NT2/D1 (cell line): ENCODE measurements around the gene TSPAN16.

Experiments
- YY1 ChIP-seq: IDR thresholded peaks from 2 replicates; pipeline ENCODE4 v1.6.1; 2011; ENCODE audit not compliant: insufficient read length, insufficient read depth
- ZNF274 ChIP-seq: IDR thresholded peaks from 2 replicates; pipeline ENCODE4 v1.6.1; 2011; ENCODE audit warnings: mild to moderate bottlenecking, low read depth, low read length

DNA sequence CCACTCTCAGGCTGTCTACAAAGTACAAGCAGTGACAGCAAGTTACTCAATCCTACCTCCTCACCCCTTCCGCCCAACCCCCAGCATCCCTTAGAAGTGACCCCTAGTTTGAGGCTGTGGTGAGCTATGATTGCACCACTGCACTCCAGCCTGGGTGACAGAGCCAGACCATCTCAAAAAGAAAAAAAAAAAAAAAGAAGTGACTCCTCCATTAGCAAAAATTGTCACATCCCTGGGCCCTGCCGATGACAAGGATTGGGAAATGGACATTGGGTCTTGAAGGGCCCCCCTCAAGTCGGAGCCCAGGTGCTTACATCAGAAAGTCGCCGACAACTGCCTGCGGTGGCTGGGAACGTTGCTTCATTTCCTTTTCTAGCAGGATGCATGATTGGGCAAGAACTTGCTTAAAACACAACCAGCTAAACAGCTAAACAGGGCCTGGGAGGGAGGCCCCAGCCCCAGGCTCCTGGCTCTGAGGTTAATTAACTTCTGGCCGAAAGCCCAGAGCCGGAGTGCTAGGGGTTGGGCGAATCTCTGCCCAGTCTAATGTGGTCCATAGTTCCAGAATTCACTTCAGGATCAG is 28.2 kb downstream of the TSPAN16 start:
- TF ChIP-seq ZNF274 (no peak), YY1 (no peak)
